Fibroblast of pulmonary artery (primary cell): Measurements from ENCODE around the gene UMAD1.

ENCODE experiments used
- DNase-seq: peaks from one replicate; pipeline ENCODE4 v3.0.0-alpha.2; 2010; ENCODE audit warnings: low read depth
- H3K4me3 ChIP-seq: replicated peaks from 2 replicates; pipeline ENCODE4 v1.5.1; 2011; ENCODE audit warnings: low read depth, mild to moderate bottlenecking, control low read depth, low read length, moderate library complexity
- CTCF ChIP-seq: IDR thresholded peaks from 2 replicates; pipeline ENCODE4 v1.5.1; 2011; ENCODE audit warnings: mild to moderate bottlenecking, control low read depth, low read length, inconsistent platforms; ENCODE audit errors: missing control alignments

The UMAD1 gene

GRCh38 chr7:7704867-7705266 is 64.3 kb downstream of the UMAD1 start:
- no peak for TF ChIP-seq CTCF
- DNase-seq, result no peak
- H3K4me3 ChIP-seq, result no peak overlapping the region

GRCh38 chr7:7705318-7705717 is 64.8 kb downstream of the UMAD1 start:
- no peak for DNase-seq
- no peak for TF ChIP-seq CTCF
- H3K4me3 ChIP-seq, result no peak overlapping the region

GRCh38 chr7:7706101-7706511 is 65.6 kb downstream of the UMAD1 start:
- DNase-seq, result no peak
- no peak for TF ChIP-seq CTCF
- no peak overlapping the region for H3K4me3 ChIP-seq

- no peak for DNase-seq
- no peak overlapping the region for H3K4me3 ChIP-seq
- TF ChIP-seq CTCF, result no peak
Measured at GRCh38 chr7:7706556-7707172, 66.1 kb downstream of the UMAD1 start.

GRCh38 chr7:7707246-7707645 is 66.7 kb downstream of the UMAD1 start:
- no peak for DNase-seq
- no peak overlapping the region for H3K4me3 ChIP-seq
- no peak for TF ChIP-seq CTCF

GRCh38 chr7:7707806-7708205 is 67.3 kb downstream of the UMAD1 start:
- no peak for TF ChIP-seq CTCF
- no peak overlapping the region for H3K4me3 ChIP-seq
- DNase-seq, result peak; percentile 29

- TF ChIP-seq CTCF, result no peak
- DNase-seq, result no peak
- no peak overlapping the region for H3K4me3 ChIP-seq
Measured at GRCh38 chr7:7709291-7709690, 68.7 kb downstream of the UMAD1 start.
